Breast epithelium (tissue), 3 donors: ENCODE data around the gene IPO13.

Experiments
- POLR2A ChIP-seq: fragments of 450-650 bp; IDR thresholded peaks from one replicate; pipeline ENCODE4 v1.6.1; 2016; ENCODE audit warnings: antibody characterized with exemption, mild to moderate bottlenecking, moderate library complexity
- POLR2AphosphoS5 ChIP-seq, 3 donors: sonication (generic); formaldehyde crosslinking; IDR thresholded peaks; one replicate each; pipeline ENCODE4 v1.6.1; 2017; ENCODE audit warnings: antibody characterized with exemption in 3 of 3
- TF ChIP-seq, protein P1 (sequence below), 3 donors: fragments of 450-650 bp; IDR thresholded peaks; one replicate each; pipeline ENCODE4 v1.5.1; 2016 to 2017; ENCODE audit warnings: antibody characterized with exemption in 3 of 3, mild to moderate bottlenecking in 3 of 3, moderate library complexity in 3 of 3

DNA sequence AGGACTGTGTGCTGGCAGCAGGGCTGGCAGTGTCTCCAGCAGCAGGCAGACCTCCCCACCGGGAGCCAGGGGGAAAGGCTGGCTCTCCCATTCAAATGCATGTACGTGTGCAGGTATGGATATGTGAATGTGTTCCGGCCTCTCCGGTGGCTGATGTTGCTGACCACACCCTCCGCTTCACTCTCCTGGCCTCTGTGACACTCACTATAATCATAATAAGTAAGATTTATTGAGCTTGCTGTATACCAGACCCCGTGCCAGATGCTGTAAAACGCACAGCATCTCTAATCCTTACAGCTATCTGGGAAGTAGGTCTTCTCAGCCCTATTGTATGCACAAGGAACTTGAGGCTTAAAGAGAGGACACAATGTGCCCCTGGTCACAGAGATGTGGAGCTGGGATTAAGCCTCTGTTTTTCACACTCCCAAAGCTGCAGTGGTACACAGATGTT is 33.7 kb upstream of the IPO13 start:
- TF ChIP-seq, protein P1, sequence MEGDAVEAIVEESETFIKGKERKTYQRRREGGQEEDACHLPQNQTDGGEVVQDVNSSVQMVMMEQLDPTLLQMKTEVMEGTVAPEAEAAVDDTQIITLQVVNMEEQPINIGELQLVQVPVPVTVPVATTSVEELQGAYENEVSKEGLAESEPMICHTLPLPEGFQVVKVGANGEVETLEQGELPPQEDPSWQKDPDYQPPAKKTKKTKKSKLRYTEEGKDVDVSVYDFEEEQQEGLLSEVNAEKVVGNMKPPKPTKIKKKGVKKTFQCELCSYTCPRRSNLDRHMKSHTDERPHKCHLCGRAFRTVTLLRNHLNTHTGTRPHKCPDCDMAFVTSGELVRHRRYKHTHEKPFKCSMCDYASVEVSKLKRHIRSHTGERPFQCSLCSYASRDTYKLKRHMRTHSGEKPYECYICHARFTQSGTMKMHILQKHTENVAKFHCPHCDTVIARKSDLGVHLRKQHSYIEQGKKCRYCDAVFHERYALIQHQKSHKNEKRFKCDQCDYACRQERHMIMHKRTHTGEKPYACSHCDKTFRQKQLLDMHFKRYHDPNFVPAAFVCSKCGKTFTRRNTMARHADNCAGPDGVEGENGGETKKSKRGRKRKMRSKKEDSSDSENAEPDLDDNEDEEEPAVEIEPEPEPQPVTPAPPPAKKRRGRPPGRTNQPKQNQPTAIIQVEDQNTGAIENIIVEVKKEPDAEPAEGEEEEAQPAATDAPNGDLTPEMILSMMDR (IDR thresholded peaks at IDR 0.05), result no peak
- TF ChIP-seq POLR2A (no peak), POLR2AphosphoS5 (IDR thresholded peaks at IDR 0.05) (no peak)
